OCI-LY7 (cell line): ENCODE results near the gene ADAMTS17. TPM values are rescaled to one million over a fixed set of nuclear protein-coding genes. Genes with fewer than 3 reads are reported as not detected.
"Not testable (repeated sequence)": the region's sequence is repeated elsewhere in the genome, so short reads cannot be mapped to it uniquely, and the experiment has no call there.

ENCODE experiments used
- BruUV-seq: library from RNA; stranded (reverse); fragments of 400-500 nt; replicated peaks from 2 replicates; lab custom pipeline; 2021; lab: Mats Ljungman, UMichigan
- CTCF ChIA-PET: fragments of 300-600 bp; sonication (Branson Sonifier 250); formaldehyde crosslinking; loops from one replicate; lab custom pipeline; 2022; ENCODE audit warnings: antibody characterized with exemption; ENCODE audit not compliant: unreplicated experiment; lab: Charles Lee
- POLR2A ChIA-PET: fragments of 300-600 bp; sonication (Branson Sonifier 250); formaldehyde crosslinking; loops from one replicate; lab custom pipeline; 2022; ENCODE audit warnings: antibody characterized with exemption; lab: Charles Lee
- DNase-seq: peaks from one replicate; pipeline ENCODE4 v3.0.0-alpha.2; 2015; ENCODE audit warnings: low spot score
- H2AFZ ChIP-seq: fragments of 200-600 bp; sonication (generic), shearing (Covaris generic); 2 replicates; pipeline ENCODE4 v1.6.1; 2014; ENCODE audit warnings: mild to moderate bottlenecking, antibody characterized with exemption, low read length, moderate library complexity
- H3K27ac ChIP-seq: fragments of 200-600 bp; sonication (generic); 2 replicates; pipeline ENCODE4 v1.5.1; 2014; ENCODE audit warnings: mixed run types, low read depth, mild to moderate bottlenecking, moderate library complexity, low read length, inconsistent platforms; ENCODE audit not compliant: poor library complexity, severe bottlenecking
- H3K36me3 ChIP-seq: fragments of 200-600 bp; sonication (generic); 2 replicates; pipeline ENCODE4 v1.6.1; 2014; ENCODE audit warnings: mild to moderate bottlenecking, antibody characterized with exemption, low read length, moderate library complexity, mixed read lengths; ENCODE audit not compliant: insufficient read depth
- H3K4me1 ChIP-seq: fragments of 200-600 bp; sonication (generic); 2 replicates; pipeline ENCODE4 v1.5.1; 2014; ENCODE audit warnings: mild to moderate bottlenecking, low read length; ENCODE audit not compliant: insufficient read depth, poor library complexity, severe bottlenecking
- H3K4me2 ChIP-seq: fragments of 200-600 bp; sonication (generic); 2 replicates; pipeline ENCODE4 v1.6.1; 2014; ENCODE audit warnings: mild to moderate bottlenecking, low read length
- H3K4me3 ChIP-seq: fragments of 200-600 bp; sonication (generic); 2 replicates; pipeline ENCODE4 v1.5.1; 2014; ENCODE audit warnings: mild to moderate bottlenecking, low read depth, low read length; ENCODE audit not compliant: poor library complexity, severe bottlenecking
- H3K79me2 ChIP-seq: fragments of 200-600 bp; sonication (generic); 2 replicates; pipeline ENCODE4 v1.6.1; 2016; ENCODE audit warnings: low read depth, mild to moderate bottlenecking, low read length, moderate library complexity, mixed read lengths; ENCODE audit not compliant: insufficient read depth
- H3K9me2 ChIP-seq: fragments of 200-600 bp; sonication (generic); 2 replicates; pipeline ENCODE4 v1.6.1; 2016; ENCODE audit warnings: mild to moderate bottlenecking, low read length, mixed read lengths; ENCODE audit not compliant: insufficient read depth
- H3K9me3 ChIP-seq: fragments of 200-600 bp; sonication (generic); 2 replicates; pipeline ENCODE4 v1.6.1; 2014; ENCODE audit warnings: mild to moderate bottlenecking, mixed run types, low read length, mixed read lengths
- H4K20me1 ChIP-seq: fragments of 200-600 bp; sonication (generic); 2 replicates; pipeline ENCODE4 v1.6.1; 2014; ENCODE audit warnings: mild to moderate bottlenecking, antibody characterized with exemption, low read length, moderate library complexity, mixed read lengths; ENCODE audit not compliant: insufficient read depth
- EZH2phosphoT487 ChIP-seq: fragments of 200-600 bp; sonication (generic); IDR thresholded peaks from 2 replicates; pipeline ENCODE4 v1.6.1; 2018; ENCODE audit warnings: low read depth, borderline replicate concordance, mild to moderate bottlenecking, mixed run types, antibody characterized with exemption, low read length, moderate library complexity, mixed read lengths
- intact Hi-C: fragments of 100-400 bp; cut with micrococcal nuclease; formaldehyde crosslinking; loops from one replicate; pipeline ENCODE4 v1.10.0; 2022; ENCODE audit not compliant: unreplicated experiment
- total RNA-seq, 2 experiments: library from RNA; depleted of rRNA in 1 of 2; stranded (reverse); fragments of >200 nt in 1 of 2; shearing (Covaris generic) in 1 of 2; gene quantifications; 2 replicates each; pipeline ENCODE4 v1.2.3, GENCODE V29; 2014 to 2022
- TF ChIP-seq, protein P1 (sequence below): fragments of 200-600 bp; sonication (generic); conservative IDR thresholded peaks from 2 replicates; pipeline ENCODE4 v1.5.1; 2014; ENCODE audit warnings: mild to moderate bottlenecking, antibody characterized with exemption, low read length, moderate library complexity, mixed read lengths

ADAMTS17 gene
- total RNA-seq, 2 experiments from 2014 or later = not detected

DNA sequence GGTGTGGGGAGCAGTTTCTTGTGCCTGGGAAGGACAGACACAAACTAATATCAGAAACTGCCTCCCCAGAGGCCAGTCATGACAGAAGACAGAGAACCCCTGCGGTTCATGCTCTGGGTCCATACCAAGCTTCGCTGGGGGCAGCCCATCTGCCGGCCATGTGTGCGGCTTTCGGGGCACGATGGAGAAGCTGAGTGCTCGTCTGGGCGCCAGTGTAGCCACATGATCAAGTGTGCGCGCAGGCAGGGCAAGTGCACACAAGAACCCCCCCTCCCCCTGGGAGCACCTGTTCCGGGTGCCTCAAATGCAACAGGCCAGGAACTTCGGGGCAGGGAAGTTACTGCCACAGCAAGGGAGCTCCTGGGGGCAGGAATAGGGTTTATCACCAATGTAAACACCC is 1.8 kb downstream of the ADAMTS17 start:
- BruUV-seq = no TSS peak
- Histone ChIP-seq H3K4me3 (no peak overlapping the region), H3K9me3 (no peaks in the 10 kb centered on the region), H3K4me2 (no peak overlapping the region), H3K36me3 (no peaks in the 10 kb centered on the region), H3K79me2 (no peaks in the 10 kb centered on the region), H3K27ac (no peak overlapping the region), H3K4me1 (no peaks in the 10 kb centered on the region), H2AFZ (no peak overlapping the region), H3K9me2 (no peaks in the 10 kb centered on the region), H4K20me1 (no peaks in the 10 kb centered on the region)
- TF ChIP-seq, protein P1, sequence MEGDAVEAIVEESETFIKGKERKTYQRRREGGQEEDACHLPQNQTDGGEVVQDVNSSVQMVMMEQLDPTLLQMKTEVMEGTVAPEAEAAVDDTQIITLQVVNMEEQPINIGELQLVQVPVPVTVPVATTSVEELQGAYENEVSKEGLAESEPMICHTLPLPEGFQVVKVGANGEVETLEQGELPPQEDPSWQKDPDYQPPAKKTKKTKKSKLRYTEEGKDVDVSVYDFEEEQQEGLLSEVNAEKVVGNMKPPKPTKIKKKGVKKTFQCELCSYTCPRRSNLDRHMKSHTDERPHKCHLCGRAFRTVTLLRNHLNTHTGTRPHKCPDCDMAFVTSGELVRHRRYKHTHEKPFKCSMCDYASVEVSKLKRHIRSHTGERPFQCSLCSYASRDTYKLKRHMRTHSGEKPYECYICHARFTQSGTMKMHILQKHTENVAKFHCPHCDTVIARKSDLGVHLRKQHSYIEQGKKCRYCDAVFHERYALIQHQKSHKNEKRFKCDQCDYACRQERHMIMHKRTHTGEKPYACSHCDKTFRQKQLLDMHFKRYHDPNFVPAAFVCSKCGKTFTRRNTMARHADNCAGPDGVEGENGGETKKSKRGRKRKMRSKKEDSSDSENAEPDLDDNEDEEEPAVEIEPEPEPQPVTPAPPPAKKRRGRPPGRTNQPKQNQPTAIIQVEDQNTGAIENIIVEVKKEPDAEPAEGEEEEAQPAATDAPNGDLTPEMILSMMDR = no peak
- no peak for TF ChIP-seq EZH2phosphoT487
- CTCF ChIA-PET = interaction anchor here (0.6 kb wide), 1 partner anchor 577 kb away, joined by 6 read pairs; no protein-coding TSS in a partner anchor
- intact Hi-C loops = loop anchor here (5.0 to 10.0 kb wide), 3 partner anchors 125 to 408 kb away; no protein-coding TSS in a partner anchor
- DNase-seq = no peak
- POLR2A ChIA-PET = interaction anchor here (1.2 kb wide), 1 partner anchor 10 kb away, joined by 4 read pairs; no protein-coding TSS in a partner anchor

DNA sequence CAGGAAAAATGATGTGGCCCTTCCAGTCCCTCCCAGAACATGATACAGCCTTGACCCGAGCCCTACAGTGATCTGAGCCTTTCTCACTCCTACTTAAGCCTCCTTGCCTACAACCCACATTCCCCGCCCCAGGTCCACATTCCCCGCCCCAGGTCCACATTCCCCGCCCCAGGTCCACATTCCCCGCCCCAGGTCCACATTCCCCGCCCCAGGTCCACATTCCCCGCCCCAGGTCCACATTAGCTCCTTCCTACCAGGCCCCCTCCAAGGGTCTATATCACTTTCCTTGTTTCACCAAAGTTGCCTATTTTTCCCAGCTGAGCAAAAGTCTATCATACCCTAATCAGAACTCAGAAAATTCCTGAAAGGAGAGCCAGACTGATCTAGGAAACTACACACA is 2.3 kb downstream of the ADAMTS17 start:
- ChIA-PET POLR2A (interaction anchor here (0.7 to 1.2 kb wide), 2 partner anchors 10 to 233 kb away, joined by 3 to 4 read pairs; no protein-coding TSS in a partner anchor), CTCF (interaction anchor here (0.6 to 1.2 kb wide), 2 partner anchors 11 to 577 kb away, joined by 6 read pairs; no protein-coding TSS in a partner anchor)
- not testable (repeated sequence) for H2AFZ ChIP-seq, H3K4me1 ChIP-seq, H3K27ac ChIP-seq, H3K9me2 ChIP-seq, DNase-seq, H3K4me2 ChIP-seq, H3K79me2 ChIP-seq, H3K4me3 ChIP-seq, H4K20me1 ChIP-seq, H3K9me3 ChIP-seq, BruUV-seq, H3K36me3 ChIP-seq
- intact Hi-C loops = loop anchor here (5.0 to 10.0 kb wide), 2 partner anchors 135 to 407 kb away; no protein-coding TSS in a partner anchor

DNA sequence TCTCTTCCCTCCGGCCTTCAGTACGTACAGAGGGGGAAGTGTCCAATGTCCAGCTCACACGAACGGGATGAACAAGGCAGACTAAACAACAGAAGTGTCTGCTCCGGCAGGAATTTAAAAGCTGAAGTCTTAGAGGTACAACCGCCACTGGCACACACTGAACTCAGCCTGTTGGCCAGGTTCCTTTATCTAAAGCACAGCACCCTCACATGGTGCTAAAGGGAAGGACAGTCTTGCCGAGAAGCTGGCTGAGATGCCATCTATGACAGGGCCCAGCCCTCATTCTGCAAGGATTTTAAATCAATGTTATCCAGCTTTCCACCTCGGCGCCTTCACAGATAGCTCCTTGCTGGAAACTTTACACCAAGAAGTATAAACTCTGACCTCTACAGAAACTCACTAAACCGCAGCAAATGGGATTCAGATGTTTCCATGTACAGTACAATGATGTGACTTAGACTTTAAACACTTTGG is 2.8 kb downstream of the ADAMTS17 start:
- no peaks in the 10 kb centered on the region for H3K36me3 ChIP-seq
- no peaks in the 10 kb centered on the region for H3K4me1 ChIP-seq
- H2AFZ ChIP-seq = no peak overlapping the region
- CTCF ChIA-PET = interaction anchor here (1.2 kb wide), 1 partner anchor 11 kb away, joined by 6 read pairs; no protein-coding TSS in a partner anchor
- peak; percentile 62 for DNase-seq
- H3K27ac ChIP-seq = no peak overlapping the region
- H3K4me2 ChIP-seq = no peak overlapping the region
- no peaks in the 10 kb centered on the region for H3K9me2 ChIP-seq
- POLR2A ChIA-PET = interaction anchor here (0.7 to 1.2 kb wide), 2 partner anchors 11 to 233 kb away, joined by 3 to 4 read pairs; no protein-coding TSS in a partner anchor
- H3K79me2 ChIP-seq = no peaks in the 10 kb centered on the region
- no TSS peak for BruUV-seq
- intact Hi-C loops = loop anchor here (5.0 to 10.0 kb wide), 2 partner anchors 134 to 407 kb away; no protein-coding TSS in a partner anchor
- TF ChIP-seq, protein P1 = peak; percentile 73
- no peak for TF ChIP-seq EZH2phosphoT487
- no peaks in the 10 kb centered on the region for H4K20me1 ChIP-seq
- H3K9me3 ChIP-seq = no peaks in the 10 kb centered on the region
- H3K4me3 ChIP-seq = no peak overlapping the region
